Effector memory CD8-positive, alpha-beta T cell (primary cell): ENCODE measurements around the gene OXCT2.

Experiments used
- ATAC-seq: fragments of 150-1000 bp; cut with Tn5 transposase; replicated peaks from 2 replicates; pipeline ENCODE4 v1.10.0; 2021; ENCODE audit warnings: mild to moderate bottlenecking, moderate library complexity
- DNase-seq, 3 experiments: peaks; one replicate each; pipeline ENCODE4 v3.0.0; 2021
- H3K27ac Mint-ChIP-seq, 2 donors: one replicate each; pipeline ENCODE4 v1.8.0; 2022; ENCODE audit warnings: mild to moderate bottlenecking in 2 of 2, mixed read lengths in 2 of 2, moderate library complexity in 2 of 2
- H3K27me3 Mint-ChIP-seq, 2 donors: one replicate each; pipeline ENCODE4 v1.8.0; 2022; ENCODE audit warnings: mixed read lengths in 2 of 2
- H3K36me3 Mint-ChIP-seq: one replicate; pipeline ENCODE4 v1.8.0; 2022; ENCODE audit warnings: mild to moderate bottlenecking, moderate library complexity, mixed read lengths; ENCODE audit not compliant: insufficient read depth
- H3K4me1 Mint-ChIP-seq, 2 donors: one replicate each; pipeline ENCODE4 v1.8.0; 2022; ENCODE audit warnings: low read depth in 2 of 2, mixed read lengths in 2 of 2
- H3K4me3 Mint-ChIP-seq, 2 donors: one replicate each; pipeline ENCODE4 v1.8.0; 2022; ENCODE audit warnings: mild to moderate bottlenecking in 2 of 2, mixed read lengths in 2 of 2, moderate library complexity in 2 of 2
- H3K9me3 Mint-ChIP-seq, 2 donors: one replicate each; pipeline ENCODE4 v1.8.0; 2022; ENCODE audit warnings: mixed read lengths in 2 of 2

OXCT2 gene

GRCh38 chr1:39727932-39728317, 43.2 kb downstream of the OXCT2 start:
- Mint-ChIP-seq H3K27me3 (peaks cover 51 to 76% of the 10 kb centered on the region in 2 donors), H3K9me3 (no peaks in the 10 kb centered on the region), H3K27ac (no peak overlapping the region), H3K4me3 (peak overlapping the region; percentile 11 to 13), H3K4me1 (peaks cover 0 to 7% of the 10 kb centered on the region in 2 donors), H3K36me3 (peaks cover under 1% of the 10 kb centered on the region)
- no peak for DNase-seq
- ATAC-seq = no peak

GRCh38 chr1:39727221-39727931, 43.8 kb downstream of the OXCT2 start:
- ATAC-seq (no peak), DNase-seq (no peak)

GRCh38 chr1:39726600-39726999, 44.5 kb downstream of the OXCT2 start:
- DNase-seq (no peak), ATAC-seq (no peak)
- Mint-ChIP-seq H3K36me3 (peaks cover 3% of the 10 kb centered on the region), H3K4me3 (no peak overlapping the region), H3K4me1 (peaks cover 0 to 7% of the 10 kb centered on the region in 2 donors), H3K27ac (no peak overlapping the region), H3K9me3 (no peaks in the 10 kb centered on the region), H3K27me3 (peaks cover 46 to 72% of the 10 kb centered on the region in 2 donors)

More at GRCh38 chr1:39727221-39727931, 43.8 kb downstream of the OXCT2 start:
- H3K36me3 Mint-ChIP-seq = peaks cover 3% of the 10 kb centered on the region
- peaks cover 46 to 72% of the 10 kb centered on the region in 2 donors for H3K27me3 Mint-ChIP-seq
- H3K27ac Mint-ChIP-seq = no peak overlapping the region
- H3K4me3 Mint-ChIP-seq = no peak overlapping the region
- peaks cover 0 to 7% of the 10 kb centered on the region in 2 donors for H3K4me1 Mint-ChIP-seq
- H3K9me3 Mint-ChIP-seq = no peaks in the 10 kb centered on the region

DNA sequence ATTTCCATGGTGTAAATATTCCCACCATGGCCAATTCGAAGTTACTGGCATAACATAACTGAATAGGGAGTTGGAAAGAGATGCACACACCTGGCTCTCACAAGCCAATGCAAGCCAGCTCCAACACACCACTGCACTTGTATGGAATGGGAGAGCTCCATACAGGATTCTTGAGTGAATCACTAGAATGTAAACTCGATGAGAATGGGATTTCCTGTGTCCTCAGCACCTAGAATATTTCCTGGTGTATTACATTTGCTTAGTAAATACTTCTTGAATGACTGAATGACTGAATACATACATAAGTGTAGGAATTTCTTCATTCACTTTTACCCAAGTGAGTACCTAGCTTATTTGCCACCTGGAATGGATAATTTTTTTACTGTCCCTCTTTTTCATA, 48.7 kb downstream of the OXCT2 start:
- Mint-ChIP-seq H3K4me3 (no peak overlapping the region), H3K4me1 (peaks cover 1 to 4% of the 10 kb centered on the region in 2 donors), H3K27me3 (peaks cover 23 to 44% of the 10 kb centered on the region in 2 donors), H3K36me3 (peaks cover 3% of the 10 kb centered on the region), H3K27ac (no peak overlapping the region), H3K9me3 (no peaks in the 10 kb centered on the region)
- ATAC-seq (no peak), DNase-seq (no peak)

GRCh38 chr1:39721664-39722063, 49.5 kb downstream of the OXCT2 start:
- H3K4me3 Mint-ChIP-seq = no peak overlapping the region
- peaks cover 3% of the 10 kb centered on the region for H3K36me3 Mint-ChIP-seq
- H3K27ac Mint-ChIP-seq = no peak overlapping the region
- ATAC-seq = no peak
- H3K27me3 Mint-ChIP-seq = peaks cover 28 to 44% of the 10 kb centered on the region in 2 donors
- no peak for DNase-seq
- H3K4me1 Mint-ChIP-seq = peaks cover 0 to 1% of the 10 kb centered on the region in 2 donors
- H3K9me3 Mint-ChIP-seq = no peaks in the 10 kb centered on the region

DNA sequence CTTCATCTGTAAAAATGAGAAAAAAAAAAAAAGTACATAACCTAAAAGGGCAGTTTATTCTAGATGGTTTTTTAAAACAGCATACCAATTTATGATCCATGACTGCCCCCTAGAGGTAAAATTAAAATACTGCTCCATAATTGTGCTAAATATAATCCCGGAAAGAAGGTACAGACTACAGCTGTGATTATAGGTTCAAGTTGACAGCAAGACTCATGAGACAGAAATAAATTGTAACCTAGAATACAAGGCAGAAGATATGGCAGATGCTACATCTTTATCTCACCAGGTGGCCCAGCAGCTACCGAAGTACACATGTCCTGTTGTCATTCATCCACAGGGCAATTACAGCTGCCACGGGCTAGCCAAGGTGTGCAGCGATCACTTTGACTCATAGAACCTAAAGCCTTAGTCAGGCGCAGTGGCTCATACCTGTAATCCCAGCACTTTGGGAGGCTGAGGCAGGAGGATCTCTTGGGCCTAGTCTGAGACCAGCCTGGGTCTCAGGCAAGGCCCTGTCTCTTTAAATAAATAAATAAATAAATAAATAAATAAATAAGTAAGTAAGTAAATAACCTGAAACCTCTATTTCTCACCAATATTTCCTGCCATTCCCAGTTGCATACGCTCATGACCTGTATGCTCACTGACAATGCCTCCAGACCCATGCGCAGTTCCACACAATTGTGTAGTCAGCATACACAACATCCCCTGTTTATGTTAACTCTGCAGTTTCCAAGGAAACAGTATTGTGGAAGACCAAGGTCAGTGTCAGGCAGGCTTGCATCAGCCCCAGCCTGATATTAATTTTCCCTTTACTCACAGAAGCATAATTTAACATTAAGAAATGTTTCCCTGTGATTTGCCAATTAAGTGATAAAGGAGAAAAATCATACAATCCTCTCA, 50.8 kb downstream of the OXCT2 start:
- peak in 1 of 3 experiments; percentile 14 for DNase-seq

More for the DNA sequence above, 50.8 kb downstream of the OXCT2 start:
- peak; percentile 71 for ATAC-seq
- Mint-ChIP-seq H3K4me3 (no peak overlapping the region), H3K9me3 (no peaks in the 10 kb centered on the region), H3K27me3 (peaks cover 33 to 36% of the 10 kb centered on the region in 2 donors), H3K36me3 (peaks cover 3% of the 10 kb centered on the region), H3K27ac (no peak overlapping the region), H3K4me1 (peaks cover 0 to 1% of the 10 kb centered on the region in 2 donors)
